HK-2 (cell line): ENCODE measurements around the gene DHX8.
"Not testable (repeated sequence)": the region's sequence is repeated elsewhere in the genome, so short reads cannot be mapped to it uniquely, and the experiment has no call there.

Experiments used
- DNase-seq: peaks from one replicate; pipeline ENCODE4 v3.0.0-alpha.2; 2018; ENCODE audit not compliant: unreplicated experiment

Gene DHX8

GRCh38 chr17:43483674-43484551, at the start of gene DHX8:
Gene DHX8 (plus strand): TSS chr17:43483975. CDS start chr17:43484038, 63 bp downstream.
- peak; percentile 99 for DNase-seq

GRCh38 chr17:43434902-43435319, 48.9 kb upstream of the DHX8 start:
- peak; percentile 36 for DNase-seq

GRCh38 chr17:43437756-43438155, 46.0 kb upstream of the DHX8 start:
- no peak for DNase-seq

- no peak for DNase-seq
These were observed 45.1 kb upstream of the DHX8 start for GRCh38 chr17:43438626-43439025.

- no peak for DNase-seq
These were observed 44.7 kb upstream of the DHX8 start for GRCh38 chr17:43439041-43439440.

- no peak for DNase-seq
These were observed 41.1 kb upstream of the DHX8 start for GRCh38 chr17:43442711-43443110.

DNA sequence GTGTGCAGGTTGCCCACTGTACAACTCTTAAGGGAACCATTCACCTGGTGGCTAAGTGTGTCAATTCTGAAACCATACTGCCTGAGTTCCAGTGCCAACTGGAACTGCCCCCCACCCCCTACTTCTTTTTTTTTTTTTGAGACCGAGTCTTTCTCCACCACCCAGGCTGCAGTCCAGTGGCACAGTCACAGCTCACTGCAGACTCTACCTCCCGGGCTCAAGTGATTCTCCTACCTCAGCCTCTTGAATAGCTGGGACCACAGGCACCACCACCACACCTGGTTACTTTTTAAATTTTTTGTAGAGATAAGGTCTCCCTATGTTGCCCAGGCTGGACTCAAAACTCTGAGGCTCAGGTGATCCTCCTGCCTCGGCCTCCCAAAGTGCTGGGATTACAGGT, 40.4 kb upstream of the DHX8 start:
- DNase-seq: no peak

GRCh38 chr17:43444223-43445008, 39.4 kb upstream of the DHX8 start:
- DNase-seq: no peak

GRCh38 chr17:43445009-43445589, 38.7 kb upstream of the DHX8 start:
- no peak for DNase-seq

GRCh38 chr17:43446773-43447172, 37.0 kb upstream of the DHX8 start:
- no peak for DNase-seq

DNA sequence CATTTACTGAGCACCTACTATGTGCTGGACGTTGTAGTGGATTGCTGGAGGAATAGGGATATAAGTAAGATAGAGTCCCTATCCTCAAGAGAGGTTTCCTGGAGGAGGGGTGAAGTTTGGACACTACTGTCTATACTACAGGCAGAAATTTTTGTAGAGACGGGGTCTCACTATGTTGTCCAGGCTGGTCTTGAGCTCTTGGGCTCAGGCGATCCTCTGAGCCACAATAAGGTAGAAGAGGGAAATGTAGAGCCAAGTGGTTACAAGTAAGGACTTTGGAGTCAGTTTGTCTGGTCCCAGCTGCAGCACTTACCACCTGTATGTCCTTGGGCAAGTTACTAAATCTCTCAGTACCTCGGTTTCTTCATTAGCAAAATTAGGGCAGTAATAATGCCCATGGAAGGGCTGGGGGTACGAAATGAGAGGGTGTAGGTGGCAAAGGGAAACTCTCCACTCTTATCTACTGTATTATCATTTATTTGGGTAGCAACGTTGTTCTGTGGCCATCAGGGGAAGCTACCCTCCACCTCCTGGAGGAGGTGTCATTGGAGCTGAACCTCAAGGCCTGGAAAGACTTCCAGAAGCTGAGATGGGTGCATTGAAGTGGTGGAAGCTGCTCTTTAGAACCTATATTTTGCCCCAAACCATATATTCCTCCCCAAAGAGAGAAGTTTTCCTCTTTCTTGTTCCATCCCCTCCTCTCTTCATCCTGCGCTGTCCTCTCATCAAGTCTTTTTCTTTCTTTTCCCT, 34.9 kb upstream of the DHX8 start:
- no peak for DNase-seq

- DNase-seq: no peak
These were observed 34.1 kb upstream of the DHX8 start for GRCh38 chr17:43449470-43450248.

DNA sequence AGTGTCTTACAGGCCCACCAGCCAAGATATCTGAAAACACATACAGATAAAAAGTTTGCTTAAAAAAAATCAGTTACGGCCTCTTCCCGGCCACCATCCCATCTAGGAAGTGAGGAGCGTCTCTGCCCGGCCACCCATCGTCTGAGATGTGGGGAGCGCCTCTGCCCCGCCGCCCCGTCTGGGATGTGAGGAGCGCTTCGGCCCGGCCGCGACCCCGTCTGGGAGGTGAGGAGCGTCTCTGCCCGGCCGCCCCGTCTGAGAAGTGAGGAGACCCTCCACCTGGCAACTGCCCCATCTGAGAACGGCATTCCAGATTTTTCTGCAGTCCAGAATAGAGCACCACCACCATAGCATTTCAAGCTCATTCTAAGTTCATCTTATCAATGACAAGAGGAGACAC, 33.0 kb upstream of the DHX8 start:
- DNase-seq: not testable (repeated sequence)

DNA sequence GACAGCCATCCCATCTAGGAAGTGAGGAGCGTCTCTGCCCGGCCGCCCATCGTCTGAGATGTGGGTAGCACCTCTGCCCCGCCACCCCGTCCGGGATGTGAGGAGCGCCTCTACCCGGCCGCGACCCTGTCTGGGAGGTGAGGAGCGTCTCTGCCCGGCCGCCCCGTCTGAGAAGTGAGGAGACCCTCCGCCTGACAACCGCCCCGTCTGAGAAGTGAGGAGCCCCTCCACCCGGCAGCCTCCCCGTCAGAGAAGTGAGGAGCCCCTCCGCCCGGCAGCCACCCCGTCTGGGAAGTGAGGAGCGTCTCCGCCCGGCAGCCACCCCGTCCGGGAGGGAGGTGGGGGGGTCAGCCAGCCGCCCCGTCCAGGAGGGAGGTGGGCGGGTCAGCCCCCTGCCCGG, 32.0 kb upstream of the DHX8 start:
- not testable (repeated sequence) for DNase-seq

GRCh38 chr17:43453331-43453812, 30.4 kb upstream of the DHX8 start:
- no peak for DNase-seq

- DNase-seq: no peak
These were observed 28.9 kb upstream of the DHX8 start for GRCh38 chr17:43454868-43455267.

- no peak for DNase-seq
These were observed 27.7 kb upstream of the DHX8 start for GRCh38 chr17:43456029-43456428.

GRCh38 chr17:43456661-43457361, 27.0 kb upstream of the DHX8 start:
- no peak for DNase-seq

DNA sequence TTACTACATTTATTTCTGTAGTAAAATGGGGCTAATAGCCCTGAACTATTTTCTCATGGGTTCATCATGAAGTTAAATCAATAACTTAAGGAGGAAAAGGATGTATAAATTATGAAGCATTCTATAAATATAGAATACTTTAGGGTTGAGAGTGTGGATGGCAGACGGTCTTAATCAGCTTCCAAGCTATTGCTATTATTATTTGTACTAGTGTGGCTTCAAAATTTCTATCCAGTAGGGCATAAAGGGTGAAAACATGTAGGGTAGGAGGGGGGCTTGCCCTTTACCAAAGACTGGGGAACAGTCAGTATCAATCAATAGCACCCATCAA, 26.4 kb upstream of the DHX8 start:
- DNase-seq: no peak

DNA sequence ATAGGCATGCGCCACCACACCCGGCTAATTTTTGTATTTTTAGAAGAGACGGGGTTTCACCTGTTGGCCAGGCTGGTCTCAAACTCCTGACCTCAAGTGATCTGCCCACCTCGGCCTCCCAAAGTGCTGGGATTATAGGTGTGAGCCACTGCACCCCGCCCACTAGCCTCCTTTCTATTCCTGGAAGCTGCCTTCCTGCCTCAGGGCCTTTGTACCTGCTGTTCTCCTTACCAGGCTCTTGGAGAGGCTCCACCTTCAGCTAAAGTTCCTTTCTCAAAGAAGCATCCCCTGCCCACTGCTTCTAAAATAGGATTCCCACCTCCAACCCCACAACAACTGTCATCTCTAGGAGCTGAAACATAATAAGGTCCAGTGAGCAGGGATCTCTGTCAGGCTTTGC, 23.9 kb upstream of the DHX8 start:
- not testable (repeated sequence) for DNase-seq
